C4-2B (cell line): ENCODE measurements around the gene CKS1B.

ENCODE experiments used
- H3K27ac ChIP-seq: fragments of 450-650 bp; 2 replicates; pipeline ENCODE4 v1.5.1; 2017
- CTCF ChIP-seq: fragments of 450-650 bp; conservative IDR thresholded peaks from 2 replicates; pipeline ENCODE4 v1.5.1; 2017; ENCODE audit warnings: mild to moderate bottlenecking
- ZFX ChIP-seq: fragments of 450-650 bp; IDR thresholded peaks from 2 replicates; pipeline ENCODE4 v1.6.1; 2017

Gene CKS1B

DNA sequence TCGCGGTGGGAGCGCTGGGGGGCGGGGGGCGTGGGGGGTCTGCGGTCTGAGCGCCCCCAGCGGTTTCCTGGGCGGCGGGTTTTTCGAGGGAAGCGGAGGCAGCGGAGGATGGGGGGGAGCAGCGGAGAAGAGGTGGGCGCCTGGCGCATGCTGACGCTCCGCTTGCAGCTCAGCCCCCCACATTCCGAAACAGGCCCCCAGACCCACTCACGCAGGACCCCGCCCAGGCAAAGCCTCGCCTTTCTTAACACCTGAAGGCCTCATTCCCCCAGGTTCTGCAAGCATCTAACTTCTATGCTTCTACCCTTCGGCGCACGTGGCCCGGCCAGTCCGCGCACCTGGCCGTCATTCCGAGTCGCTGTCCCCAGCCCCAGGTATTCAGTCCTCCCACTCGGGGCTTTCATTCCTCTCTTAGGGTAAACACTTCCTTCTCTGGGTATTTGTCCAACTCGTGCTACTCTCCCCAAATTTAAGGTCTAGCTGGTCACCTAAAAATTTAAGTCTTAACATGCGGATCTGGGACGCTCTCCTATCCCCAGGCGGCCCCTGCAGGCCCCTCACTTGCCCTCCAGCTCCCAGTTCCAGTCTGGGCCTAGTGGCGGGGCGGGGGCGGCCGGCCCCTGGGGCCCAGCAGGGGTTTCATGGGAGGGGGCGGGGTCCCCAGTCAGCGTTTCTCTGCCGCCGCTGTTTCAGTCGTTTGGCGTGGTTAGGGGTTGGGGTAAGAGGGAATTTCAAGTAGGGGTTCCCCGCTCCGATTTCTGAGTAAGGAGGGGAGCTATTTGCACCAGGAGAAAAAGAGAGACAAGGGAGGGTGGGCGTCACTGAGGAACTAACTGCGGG is 25.3 kb downstream of the CKS1B start:
- H3K27ac ChIP-seq, result peak overlapping the region; percentile 99
- TF ChIP-seq CTCF, result no peak
- no peak for TF ChIP-seq ZFX

GRCh38 chr1:155000411-155000725 is 25.9 kb downstream of the CKS1B start:
- TF ChIP-seq CTCF, result no peak
- no peak for TF ChIP-seq ZFX
- peak overlapping the region; percentile 99 for H3K27ac ChIP-seq

DNA sequence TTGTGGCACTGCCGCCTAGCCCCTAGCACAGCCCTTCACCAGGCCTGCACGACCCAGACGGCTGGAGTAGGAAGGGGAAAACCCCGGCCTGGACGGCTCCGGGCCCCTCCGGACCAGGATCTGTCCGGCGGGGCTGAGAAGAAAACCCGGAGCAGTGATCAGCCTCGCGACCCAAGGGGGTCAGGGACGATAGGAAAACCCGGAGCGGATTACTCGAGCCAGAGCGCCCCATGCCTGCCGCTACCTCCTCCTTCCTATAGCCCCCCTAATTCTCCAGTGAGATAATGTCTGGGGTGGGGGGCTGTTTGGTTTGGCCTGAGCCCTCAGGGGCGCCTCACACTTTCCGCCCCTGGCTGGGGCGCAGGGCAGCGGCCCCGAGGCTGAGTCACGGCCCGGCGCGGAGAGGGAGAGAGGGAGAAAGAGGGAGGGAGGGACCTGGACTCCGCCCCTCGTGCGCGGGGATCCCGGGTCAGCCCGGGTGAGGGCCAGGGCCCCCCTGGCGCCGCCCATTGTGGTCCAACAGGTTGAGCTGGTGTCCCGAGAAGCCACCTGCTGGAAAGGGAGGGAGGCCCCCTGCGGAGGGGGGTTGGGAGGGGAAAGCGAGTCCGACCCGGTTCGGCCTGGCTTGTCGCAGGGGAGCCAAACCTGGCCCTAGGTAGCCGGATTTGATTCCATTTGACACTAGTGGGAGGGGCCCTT is 26.4 kb downstream of the CKS1B start:
- H3K27ac ChIP-seq, result peak overlapping the region; percentile 99
- TF ChIP-seq CTCF (no peak), ZFX (no peak; the same call in 1 of the 2 replicates)

- peak overlapping the region; percentile 99 for H3K27ac ChIP-seq
- TF ChIP-seq CTCF (no peak), ZFX (no peak)
These were observed 26.9 kb downstream of the CKS1B start for GRCh38 chr1:155001425-155001674.

DNA sequence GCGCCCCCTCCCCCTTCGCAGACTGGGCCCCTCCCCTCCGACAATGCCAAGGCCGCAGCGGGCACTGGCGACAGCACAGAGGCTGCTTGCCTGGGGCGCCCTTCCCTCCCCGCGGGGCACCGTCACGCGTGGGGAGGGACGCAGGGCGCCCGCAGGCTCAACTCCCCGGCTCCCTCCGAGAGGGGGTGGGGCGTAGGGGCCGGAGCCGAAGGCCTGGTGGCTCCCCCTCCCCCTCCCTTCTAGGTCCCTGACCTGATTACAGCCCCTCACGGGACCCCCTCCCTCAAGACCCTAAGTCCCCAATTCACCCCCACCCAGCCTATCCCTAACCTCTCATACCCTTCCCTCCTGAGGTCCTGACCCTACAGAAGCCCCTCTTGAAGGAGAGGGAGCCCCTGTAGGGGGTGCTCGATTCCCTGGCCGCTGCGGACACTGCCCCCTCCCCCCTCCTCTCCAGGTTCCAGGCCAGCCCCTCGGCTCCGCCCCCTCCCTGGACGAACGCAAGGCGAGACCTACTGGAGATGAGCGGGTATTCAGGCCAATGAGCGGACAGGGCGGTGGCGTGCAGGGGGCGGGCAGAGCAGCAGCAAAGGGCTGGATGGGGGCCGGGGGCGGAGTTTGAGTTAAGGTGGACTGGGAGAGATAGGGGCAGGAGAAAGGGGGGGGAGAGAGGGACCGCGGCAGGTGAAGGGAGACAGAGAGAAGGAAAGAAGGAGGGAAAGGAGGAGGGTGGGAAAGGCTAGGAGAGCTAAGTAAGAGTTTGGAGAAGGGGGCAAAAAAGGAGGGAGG is 27.4 kb downstream of the CKS1B start:
- TF ChIP-seq ZFX (no peak), CTCF (no peak; the same call in 1 of the 2 replicates)
- peak overlapping the region; percentile 99 for H3K27ac ChIP-seq

- peak; percentile 53; the same call in 1 of the 2 replicates for TF ChIP-seq ZFX
- TF ChIP-seq CTCF, result no peak
- H3K27ac ChIP-seq, result peak within 1 kb of the TSS; percentile 99
These were observed 28.2 kb downstream of the CKS1B start, which contains the start of gene ZBTB7B for GRCh38 chr1:155002464-155003226. Gene ZBTB7B (plus strand): TSS chr1:155002802. CDS start chr1:155014661, 11,859 bp downstream.
